ENCODE results near the gene RFPL4AL1.
"Not testable (repeated sequence)": the region's sequence is repeated elsewhere in the genome, so short reads cannot be mapped to it uniquely, and the experiment has no call there.

Gene RFPL4AL1

GRCh38 chr19:55768818-55769217, at the start of gene RFPL4AL1:
Gene RFPL4AL1 (plus strand): TSS chr19:55769118. CDS start chr19:55771805, 2,687 bp downstream.
- DNase-seq (ENCODE audit: low read depth in 2 of 2): not testable (repeated sequence)

GRCh38 chr19:55720214-55720746, 48.6 kb upstream of the RFPL4AL1 start:
- no peak for DNase-seq (ENCODE audit: low read depth in 2 of 2)

GRCh38 chr19:55720801-55721200, 48.1 kb upstream of the RFPL4AL1 start:
- no peak for DNase-seq (ENCODE audit: low read depth in 2 of 2)

- no peak for DNase-seq (ENCODE audit: low read depth in 2 of 2)
Measured at GRCh38 chr19:55723491-55723890, 45.4 kb upstream of the RFPL4AL1 start.

- DNase-seq (ENCODE audit: low read depth in 2 of 2): not testable (repeated sequence)
Measured at GRCh38 chr19:55730378-55730777, 38.5 kb upstream of the RFPL4AL1 start.

GRCh38 chr19:55738302-55738701, 30.6 kb upstream of the RFPL4AL1 start, which contains the start of gene NLRP9:
Gene NLRP9 (minus strand): TSS chr19:55738402. CDS start chr19:55738374, 28 bp downstream.
- no peak for DNase-seq (ENCODE audit: low read depth in 2 of 2)

GRCh38 chr19:55750715-55751114, 18.2 kb upstream of the RFPL4AL1 start:
- no peak for DNase-seq (ENCODE audit: low read depth in 2 of 2)

- no peak for DNase-seq (ENCODE audit: low read depth in 2 of 2)
Measured at GRCh38 chr19:55753401-55753800, 15.5 kb upstream of the RFPL4AL1 start.

GRCh38 chr19:55756808-55757207, 12.1 kb upstream of the RFPL4AL1 start:
- not testable (repeated sequence) for DNase-seq (ENCODE audit: low read depth in 2 of 2)

GRCh38 chr19:55758797-55759196, 10.1 kb upstream of the RFPL4AL1 start, which contains the start of gene RFPL4A:
Gene RFPL4A (plus strand): TSS chr19:55759097. CDS start chr19:55761801, 2,704 bp downstream.
- DNase-seq (ENCODE audit: low read depth in 2 of 2): not testable (repeated sequence)

GRCh38 chr19:55766466-55766865, 2.5 kb upstream of the RFPL4AL1 start:
- no peak for DNase-seq (ENCODE audit: low read depth in 2 of 2)

- DNase-seq (ENCODE audit: low read depth in 2 of 2): not testable (repeated sequence)
Measured at GRCh38 chr19:55769632-55770031, 714 bp downstream of the RFPL4AL1 start.

GRCh38 chr19:55777528-55777927, 8.6 kb downstream of the RFPL4AL1 start:
- no peak for DNase-seq (ENCODE audit: low read depth in 2 of 2)

- no peak for DNase-seq (ENCODE audit: low read depth in 2 of 2)
Measured at GRCh38 chr19:55778331-55778730, 9.4 kb downstream of the RFPL4AL1 start.

GRCh38 chr19:55781112-55781511, 12.2 kb downstream of the RFPL4AL1 start:
- no peak for DNase-seq (ENCODE audit: low read depth in 2 of 2)

- no peak for DNase-seq (ENCODE audit: low read depth in 2 of 2)
Measured at GRCh38 chr19:55795021-55795420, 26.1 kb downstream of the RFPL4AL1 start.

GRCh38 chr19:55801416-55801815, 32.5 kb downstream of the RFPL4AL1 start:
- no peak for DNase-seq (ENCODE audit: low read depth in 2 of 2)

- no peak for DNase-seq (ENCODE audit: low read depth in 2 of 2)
Measured at GRCh38 chr19:55802281-55802680, 33.4 kb downstream of the RFPL4AL1 start.

- no peak for DNase-seq (ENCODE audit: low read depth in 2 of 2)
Measured at GRCh38 chr19:55809381-55810058, 40.6 kb downstream of the RFPL4AL1 start.

- DNase-seq (ENCODE audit: low read depth in 2 of 2): no peak
Measured at GRCh38 chr19:55811340-55811739, 42.4 kb downstream of the RFPL4AL1 start.

GRCh38 chr19:55812449-55812848, 43.5 kb downstream of the RFPL4AL1 start:
- DNase-seq (ENCODE audit: low read depth in 2 of 2): no peak

GRCh38 chr19:55813906-55814305, 45.0 kb downstream of the RFPL4AL1 start:
- DNase-seq (ENCODE audit: low read depth in 2 of 2): no peak

GRCh38 chr19:55820037-55820436, 51.1 kb downstream of the RFPL4AL1 start:
- no peak for DNase-seq (ENCODE audit: low read depth in 2 of 2)

All from fibroblast of skin of left quadriceps (primary cell).